HG03280 (cell line): Measurements from ENCODE around the gene FRMPD2.
"Not testable (repeated sequence)": the region's sequence is repeated elsewhere in the genome, so short reads cannot be mapped to it uniquely, and the experiment has no call there.

Experiments
- ATAC-seq: cut with Tn5 transposase; IDR thresholded peaks from one replicate; pipeline ENCODE4 v1.9.1; 2021; ENCODE audit warnings: mild to moderate bottlenecking, moderate library complexity; ENCODE audit not compliant: unreplicated experiment

FRMPD2 gene

DNA sequence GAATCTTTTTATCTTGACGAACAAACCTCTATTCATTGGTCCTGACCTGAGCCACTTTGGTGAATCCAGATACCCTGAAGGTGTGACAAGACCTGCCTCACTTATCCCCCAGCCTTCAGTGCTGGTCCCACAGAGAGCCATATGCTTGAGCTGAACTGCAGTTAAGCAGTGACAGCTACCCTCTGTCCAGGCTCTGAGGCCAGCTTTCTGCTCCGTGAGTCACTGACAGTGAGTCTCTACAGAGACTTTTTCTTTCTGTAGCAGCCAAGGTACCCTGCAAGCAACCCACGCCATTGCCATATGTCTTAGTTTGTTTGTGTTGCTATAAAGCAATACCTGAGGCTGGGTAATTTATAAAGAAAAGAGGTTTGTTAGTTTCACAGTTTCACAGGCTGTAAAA lies 133.5 kb downstream of the FRMPD2 start:
- ATAC-seq: not testable (repeated sequence)

DNA sequence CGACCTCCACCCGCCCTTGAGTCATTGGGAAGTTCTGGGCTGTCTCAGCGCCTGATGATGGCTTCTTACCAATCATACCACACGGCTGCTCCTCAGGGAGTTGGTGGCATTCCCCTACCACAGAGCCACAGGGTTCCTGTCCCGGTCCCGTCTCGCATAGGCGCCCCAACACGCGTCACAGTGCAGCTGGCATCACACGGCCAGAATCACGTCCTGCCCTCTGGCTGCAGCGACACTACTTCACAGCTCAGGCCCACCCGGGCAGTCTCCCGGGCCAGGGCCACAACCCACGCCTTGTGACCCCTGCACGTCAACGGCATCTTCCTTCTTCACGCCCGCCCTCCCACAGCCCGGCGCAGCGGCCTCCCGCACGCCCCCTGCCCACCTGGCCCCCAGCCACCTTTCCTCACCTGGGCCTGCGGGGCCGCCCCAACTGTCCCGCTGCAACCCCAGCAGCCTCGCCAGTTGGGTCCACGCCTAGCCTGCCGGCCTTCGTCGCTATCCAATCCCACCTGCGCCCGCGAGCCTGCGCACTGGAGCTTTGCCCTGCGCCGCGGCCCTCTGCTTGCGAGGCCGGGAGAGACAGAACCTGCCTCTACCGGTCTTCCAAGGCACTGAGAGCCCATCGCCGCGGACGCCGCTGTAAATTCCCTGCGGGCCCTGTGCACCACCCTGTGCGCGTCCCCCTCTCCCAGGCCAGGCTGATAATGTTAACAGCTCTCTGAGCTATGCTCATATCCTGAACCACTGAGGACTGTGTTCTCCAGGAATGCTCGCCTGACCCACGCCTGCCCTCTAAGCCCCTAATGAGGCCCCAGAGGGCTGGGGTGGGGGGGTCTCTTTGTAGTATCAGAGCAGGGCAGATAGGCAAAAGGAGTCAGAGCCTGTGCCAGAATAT lies 134.3 kb downstream of the FRMPD2 start:
- not testable (repeated sequence) for ATAC-seq

DNA sequence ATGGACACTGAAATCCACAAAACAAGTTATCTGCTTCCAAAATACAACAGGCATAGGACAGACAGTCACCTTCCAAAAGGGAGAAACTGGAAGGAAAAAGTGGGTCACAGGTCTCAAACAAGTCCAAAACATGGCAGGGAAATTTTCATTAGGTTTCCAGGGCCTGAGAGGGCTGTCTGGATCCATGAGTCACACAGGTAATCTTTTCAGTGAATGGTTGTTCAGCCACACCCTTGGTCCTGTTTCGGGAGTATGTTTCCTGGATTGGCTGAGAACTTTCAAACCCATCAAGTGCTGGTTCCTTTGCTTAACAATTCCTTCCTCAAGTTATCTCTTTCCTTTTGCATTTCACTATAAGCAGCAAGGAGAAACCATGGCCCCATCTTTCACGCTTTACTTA lies 145.5 kb downstream of the FRMPD2 start:
- not testable (repeated sequence) for ATAC-seq

DNA sequence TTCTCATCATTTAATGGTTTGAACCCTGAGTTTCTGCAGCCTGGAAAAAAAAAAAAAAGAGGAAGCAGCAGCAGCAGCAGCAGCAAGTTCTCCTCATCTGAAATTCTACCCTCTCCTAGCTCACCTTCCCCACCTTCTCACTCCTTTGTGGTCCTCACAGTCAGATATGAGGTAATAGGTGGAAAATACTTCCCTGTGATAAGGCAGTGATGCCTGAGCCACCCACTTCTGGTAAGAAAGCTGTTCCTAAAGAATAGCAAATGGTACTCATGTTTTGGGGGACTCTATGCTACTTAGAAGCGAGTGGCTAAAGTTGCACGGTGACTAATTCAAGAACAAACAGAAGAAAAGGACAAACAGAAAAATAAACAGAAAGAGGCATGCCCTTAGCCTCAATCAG lies 148.2 kb downstream of the FRMPD2 start:
- not testable (repeated sequence) for ATAC-seq

DNA sequence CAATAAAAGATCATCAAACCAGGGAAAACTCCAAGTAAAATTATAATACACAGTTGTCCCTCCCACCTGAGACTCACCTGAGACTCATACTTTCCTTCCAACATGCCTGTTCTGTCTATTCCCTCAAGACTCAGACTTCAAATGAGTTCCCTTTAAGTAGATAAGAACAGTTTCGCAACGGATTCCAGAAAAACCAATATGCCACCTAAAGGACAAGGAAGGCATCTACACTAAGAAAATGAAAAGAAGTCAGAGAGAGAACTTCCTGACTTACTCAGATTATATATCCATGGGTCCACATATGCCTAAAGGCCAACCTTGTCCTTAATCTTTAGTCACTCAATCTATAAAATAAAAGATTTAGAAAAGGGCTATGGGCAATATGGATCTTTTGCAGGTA lies 148.9 kb downstream of the FRMPD2 start:
- not testable (repeated sequence) for ATAC-seq

DNA sequence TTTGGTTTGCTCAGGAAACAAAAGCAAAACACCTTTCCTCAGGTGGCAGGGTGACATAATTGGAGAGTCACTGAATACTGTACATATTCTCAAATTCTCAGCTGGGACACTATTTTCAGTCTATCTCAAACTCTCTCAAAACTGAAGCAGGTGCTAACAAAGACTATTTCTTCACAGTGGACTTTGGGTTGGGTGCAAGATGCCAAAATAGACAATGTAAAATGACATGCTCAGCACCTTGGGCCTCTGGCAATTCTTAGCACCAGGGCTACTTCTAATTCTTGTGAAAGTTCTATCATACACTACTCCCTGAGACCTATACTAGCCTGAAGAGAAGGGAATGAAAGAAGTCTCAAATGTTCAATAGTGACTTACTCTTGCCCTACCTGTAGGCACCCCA lies 151.9 kb downstream of the FRMPD2 start:
- ATAC-seq: not testable (repeated sequence)

DNA sequence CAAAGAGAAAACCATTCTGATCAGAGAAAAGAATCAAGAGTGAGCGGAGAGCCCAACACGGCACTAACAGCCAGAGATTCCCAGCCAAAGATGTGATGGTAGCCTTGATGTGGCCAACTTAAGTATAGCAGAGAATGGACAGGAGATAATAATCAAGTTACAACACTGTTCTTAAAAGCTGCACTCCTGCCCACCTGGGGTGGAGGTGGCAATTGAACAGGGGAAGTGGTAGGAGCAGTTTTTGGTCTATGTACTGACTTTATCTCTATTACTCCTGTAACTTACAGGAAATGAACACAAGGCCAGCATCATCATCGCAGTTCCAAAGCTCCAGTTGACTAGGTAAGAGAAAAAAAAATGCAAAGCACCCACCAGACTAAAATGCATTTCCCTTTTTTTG lies 164.2 kb downstream of the FRMPD2 start:
- not testable (repeated sequence) for ATAC-seq
